HG03571 (cell line): Measurements from ENCODE around the gene SYCE3.

Experiments
- ATAC-seq: cut with Tn5 transposase; IDR thresholded peaks from one replicate; pipeline ENCODE4 v1.9.1; 2021; ENCODE audit not compliant: unreplicated experiment

The SYCE3 gene

GRCh38 chr22:50532824-50533796 is 29.6 kb downstream of the SYCE3 start:
- ATAC-seq: no peak

- ATAC-seq: no peak
These were observed 30.6 kb downstream of the SYCE3 start for GRCh38 chr22:50531962-50532674.

GRCh38 chr22:50531546-50531961 is 31.2 kb downstream of the SYCE3 start:
- ATAC-seq: no peak

- ATAC-seq: peak; percentile 26
These were observed 31.7 kb downstream of the SYCE3 start for GRCh38 chr22:50530877-50531545.

- no peak for ATAC-seq
These were observed 32.2 kb downstream of the SYCE3 start for GRCh38 chr22:50530580-50530876.

- no peak for ATAC-seq
These were observed 32.7 kb downstream of the SYCE3 start, which contains the start of gene TYMP for GRCh38 chr22:50529897-50530579. Gene TYMP, minus strand, starts transcription at chr22:50530012. Its CDS starts 303 bp downstream, at chr22:50529709.

GRCh38 chr22:50529416-50529896 is 33.3 kb downstream of the SYCE3 start:
- ATAC-seq: no peak

- no peak for ATAC-seq
These were observed 33.9 kb downstream of the SYCE3 start for GRCh38 chr22:50528682-50529415.

GRCh38 chr22:50527921-50528681 is 34.6 kb downstream of the SYCE3 start:
- ATAC-seq: no peak

- no peak for ATAC-seq
These were observed 35.6 kb downstream of the SYCE3 start for GRCh38 chr22:50526834-50527801.

GRCh38 chr22:50526108-50526833 is 36.4 kb downstream of the SYCE3 start:
- peak; percentile 27 for ATAC-seq

- ATAC-seq: peak; percentile 9
These were observed 36.9 kb downstream of the SYCE3 start for GRCh38 chr22:50525858-50526107.

GRCh38 chr22:50525104-50525857 is 37.4 kb downstream of the SYCE3 start, which contains the start of gene SCO2:
Gene SCO2, minus strand, starts transcription at chr22:50525598. Its CDS starts 1,187 bp downstream, at chr22:50524411.
- ATAC-seq: peak; percentile 36

GRCh38 chr22:50524676-50525103 is 38.0 kb downstream of the SYCE3 start:
- ATAC-seq: no peak

- ATAC-seq: no peak
These were observed 38.7 kb downstream of the SYCE3 start for GRCh38 chr22:50523806-50524675.

- ATAC-seq: no peak
These were observed 39.3 kb downstream of the SYCE3 start for GRCh38 chr22:50523458-50523805.
